GM19193 (cell line): ENCODE measurements around the gene EVX2.

Source experiments
- POLR2A ChIP-seq: IDR thresholded peaks from 4 replicates; pipeline ENCODE4 v1.6.1; 2011; ENCODE audit not compliant: insufficient read depth, insufficient read length; ENCODE audit errors: extremely low read depth

EVX2 gene

GRCh38 chr2:176105730-176106580 lies 22.2 kb upstream of the EVX2 start:
- TF ChIP-seq POLR2A, result no peak

GRCh38 chr2:176105078-176105729 lies 21.4 kb upstream of the EVX2 start:
- TF ChIP-seq POLR2A, result no peak

- no peak for TF ChIP-seq POLR2A
These were observed 20.7 kb upstream of the EVX2 start for GRCh38 chr2:176104316-176105077.

- TF ChIP-seq POLR2A, result no peak
These were observed 20.1 kb upstream of the EVX2 start for GRCh38 chr2:176103742-176104315.

- TF ChIP-seq POLR2A, result no peak
These were observed 19.4 kb upstream of the EVX2 start for GRCh38 chr2:176103194-176103593.

- TF ChIP-seq POLR2A, result no peak
These were observed 18.6 kb upstream of the EVX2 start for GRCh38 chr2:176102309-176102866.

GRCh38 chr2:176101842-176102241 lies 18.1 kb upstream of the EVX2 start:
- TF ChIP-seq POLR2A, result no peak

- no peak for TF ChIP-seq POLR2A
These were observed 17.6 kb upstream of the EVX2 start for GRCh38 chr2:176101216-176101830.

- no peak for TF ChIP-seq POLR2A
These were observed 16.9 kb upstream of the EVX2 start for GRCh38 chr2:176100547-176101140.

- TF ChIP-seq POLR2A, result no peak
These were observed 16.2 kb upstream of the EVX2 start, which contains the start of gene HOXD12 for GRCh38 chr2:176099728-176100546. Gene HOXD12 (plus strand): TSS chr2:176099795. CDS start chr2:176099802, 7 bp downstream.

- no peak for TF ChIP-seq POLR2A
These were observed 15.5 kb upstream of the EVX2 start for GRCh38 chr2:176099159-176099727.

GRCh38 chr2:176098366-176099158 lies 14.8 kb upstream of the EVX2 start:
- no peak for TF ChIP-seq POLR2A
